H9 (cell line): Measurements from ENCODE around the gene PGAP6. TPM values are rescaled to one million over a fixed set of nuclear protein-coding genes. Genes with fewer than 3 reads are reported as not detected.
"Not testable (repeated sequence)": the region's sequence is repeated elsewhere in the genome, so short reads cannot be mapped to it uniquely, and the experiment has no call there.

Source experiments
- DNase-seq: peaks from one replicate; pipeline ENCODE4 v3.0.0-alpha.2; 2017
- H2AFZ ChIP-seq: one replicate; pipeline ENCODE4 v1.6.1; 2013; ENCODE audit warnings: mild to moderate bottlenecking, low read length, control low read depth, moderate library complexity
- H2AK5ac ChIP-seq: 2 replicates; pipeline ENCODE4 v1.6.1; 2013; ENCODE audit warnings: low read length, control low read depth, mixed read lengths; ENCODE audit not compliant: insufficient read length
- H2BK120ac ChIP-seq: one replicate; pipeline ENCODE4 v1.6.1; 2013; ENCODE audit warnings: low read depth, mild to moderate bottlenecking, low read length, control low read depth, inconsistent platforms; ENCODE audit not compliant: poor library complexity, severe bottlenecking
- H2BK12ac ChIP-seq: 2 replicates; pipeline ENCODE4 v1.6.1; 2013; ENCODE audit warnings: low read length, control low read depth, mixed read lengths, low read depth; ENCODE audit not compliant: insufficient read length
- H2BK15ac ChIP-seq: 2 replicates; pipeline ENCODE4 v1.6.1; 2013; ENCODE audit warnings: low read depth, low read length, control low read depth
- H2BK20ac ChIP-seq: one replicate; pipeline ENCODE4 v1.6.1; 2013; ENCODE audit warnings: low read depth, mild to moderate bottlenecking, low read length, control low read depth, inconsistent platforms; ENCODE audit not compliant: poor library complexity, severe bottlenecking
- H2BK5ac ChIP-seq: 2 replicates; pipeline ENCODE4 v1.6.1; 2013; ENCODE audit warnings: low read length, control low read depth, mixed read lengths; ENCODE audit not compliant: insufficient read length
- H3K14ac ChIP-seq: 2 replicates; pipeline ENCODE4 v1.6.1; 2013; ENCODE audit warnings: low read length, control low read depth; ENCODE audit not compliant: insufficient read depth
- H3K18ac ChIP-seq: 2 replicates; pipeline ENCODE4 v1.6.1; 2013; ENCODE audit warnings: low read depth, mild to moderate bottlenecking, mixed read lengths, low read length, control low read depth; ENCODE audit not compliant: insufficient read length
- H3K23ac ChIP-seq: 2 replicates; pipeline ENCODE4 v1.6.1; 2013; ENCODE audit warnings: low read length, control low read depth, mixed read lengths, low read depth; ENCODE audit not compliant: insufficient read length
- H3K23me2 ChIP-seq: 2 replicates; pipeline ENCODE4 v1.6.1; 2013; ENCODE audit warnings: low read depth, mild to moderate bottlenecking, mixed read lengths, low read length, control low read depth; ENCODE audit not compliant: insufficient read length, poor library complexity, severe bottlenecking
- H3K27ac ChIP-seq: 2 replicates; pipeline ENCODE4 v1.5.1; 2013; ENCODE audit warnings: low read length, control low read depth, mixed read lengths, low read depth; ENCODE audit not compliant: insufficient read length
- H3K27me3 ChIP-seq: 2 replicates; pipeline ENCODE4 v1.6.1; 2013; ENCODE audit warnings: low read length, control low read depth, inconsistent platforms; ENCODE audit not compliant: insufficient read depth
- H3K4ac ChIP-seq: 2 replicates; pipeline ENCODE4 v1.6.1; 2013; ENCODE audit warnings: low read depth, mild to moderate bottlenecking, control low read depth, inconsistent platforms, low read length, moderate library complexity
- H3K4me1 ChIP-seq: 2 replicates; pipeline ENCODE4 v1.6.1; 2013; ENCODE audit warnings: low read length, control low read depth, inconsistent platforms; ENCODE audit not compliant: insufficient read depth
- H3K4me2 ChIP-seq: 2 replicates; pipeline ENCODE4 v1.6.1; 2013; ENCODE audit warnings: low read length, control low read depth, mixed read lengths; ENCODE audit not compliant: insufficient read length, insufficient read depth
- H3K56ac ChIP-seq: 2 replicates; pipeline ENCODE4 v1.6.1; 2013; ENCODE audit warnings: low read depth, mild to moderate bottlenecking, mixed read lengths, low read length, control low read depth; ENCODE audit not compliant: insufficient read length
- H3K79me1 ChIP-seq: 2 replicates; pipeline ENCODE4 v1.6.1; 2013; ENCODE audit warnings: low read depth, mild to moderate bottlenecking, moderate library complexity, low read length, control low read depth, inconsistent platforms; ENCODE audit not compliant: insufficient read depth, poor library complexity, severe bottlenecking
- H3K79me2 ChIP-seq: 2 replicates; pipeline ENCODE4 v1.6.1; 2013; ENCODE audit warnings: low read length, control low read depth, inconsistent platforms; ENCODE audit not compliant: insufficient read depth
- H3K9ac ChIP-seq: 2 replicates; pipeline ENCODE4 v1.6.1; 2013; ENCODE audit warnings: low read length, control low read depth, mixed read lengths; ENCODE audit not compliant: insufficient read length; ENCODE audit errors: extremely low read depth
- H3K9me3 ChIP-seq: one replicate; pipeline ENCODE4 v1.6.1; 2013; ENCODE audit warnings: low read depth, low read length, inconsistent platforms; ENCODE audit not compliant: control insufficient read depth
- H3T11ph ChIP-seq: one replicate; pipeline ENCODE4 v1.6.1; 2013; ENCODE audit warnings: mild to moderate bottlenecking, low read length, control low read depth, inconsistent platforms
- H4K20me1 ChIP-seq: one replicate; pipeline ENCODE4 v1.6.1; 2013; ENCODE audit not compliant: control insufficient read depth, insufficient read length, insufficient read depth
- H4K5ac ChIP-seq: 2 replicates; pipeline ENCODE4 v1.6.1; 2013; ENCODE audit warnings: low read depth, mild to moderate bottlenecking, mixed read lengths, low read length, control low read depth; ENCODE audit not compliant: insufficient read length
- H4K8ac ChIP-seq: replicated peaks from 2 replicates; pipeline ENCODE4 v1.6.1; 2013; ENCODE audit warnings: low read length, control low read depth, mixed read lengths, low read depth; ENCODE audit not compliant: insufficient read length
- H4K91ac ChIP-seq: 2 replicates; pipeline ENCODE4 v1.6.1; 2013; ENCODE audit warnings: low read depth, mild to moderate bottlenecking, moderate library complexity, mixed read lengths, low read length, control low read depth; ENCODE audit not compliant: insufficient read length
- H3K27ac Mint-ChIP-seq, 3 experiments: 2 replicates in 2 of 3; 3 replicates in 1 of 3; pipeline ENCODE4 v1.8.0; 2020 to 2021; ENCODE audit warnings: mixed read lengths in 3 of 3, mild to moderate bottlenecking in 1 of 3, moderate library complexity in 1 of 3
- H3K27me3 Mint-ChIP-seq: 2 replicates; pipeline ENCODE4 v1.8.0; 2021; ENCODE audit warnings: low read depth, mild to moderate bottlenecking, moderate library complexity, mixed read lengths
- H3K36me3 Mint-ChIP-seq, 3 experiments: 2 replicates in 2 of 3; 3 replicates in 1 of 3; pipeline ENCODE4 v1.8.0; 2020 to 2021; ENCODE audit warnings: low read depth in 3 of 3, mixed read lengths in 3 of 3; ENCODE audit not compliant: insufficient read depth in 1 of 3
- H3K4me1 Mint-ChIP-seq, 2 experiments: 2 replicates each; pipeline ENCODE4 v1.8.0; 2020; ENCODE audit warnings: mixed read lengths in 2 of 2
- H3K4me3 Mint-ChIP-seq, 2 experiments: 2 replicates in 1 of 2; 3 replicates in 1 of 2; pipeline ENCODE4 v1.8.0; 2020 to 2021; ENCODE audit warnings: mild to moderate bottlenecking in 2 of 2, mixed read lengths in 2 of 2, moderate library complexity in 1 of 2
- H3K9me3 Mint-ChIP-seq, 2 experiments: 2 replicates in 1 of 2; 3 replicates in 1 of 2; pipeline ENCODE4 v1.8.0; 2020; ENCODE audit warnings: mild to moderate bottlenecking in 2 of 2, mixed read lengths in 2 of 2, moderate library complexity in 1 of 2
- CTCF ChIP-seq: fragments of 200-600 bp; sonication (generic); conservative IDR thresholded peaks from 3 replicates; pipeline ENCODE4 v1.8.0; 2021; ENCODE audit warnings: antibody characterized with exemption, mild to moderate bottlenecking
- WGBS: extraction: QIAGEN DNeasy Blood & Tissue Kit; methylation state at CpG from one replicate; pipeline ENCODE4 v1.1.7; 2013; ENCODE audit warnings: missing lambda C conversion rate, low lambda C conversion rate, mixed read lengths; ENCODE audit not compliant: insufficient read length; ENCODE audit errors: extremely low coverage; 5-methylcytosine and 5-hydroxymethylcytosine counted together
- total RNA-seq: library from RNA; stranded (reverse); gene quantifications from 2 replicates; pipeline ENCODE4 v1.2.1, GENCODE V29; 2021

PGAP6 gene
- total RNA-seq, 1 experiment from 2014 or later: 111 TPM

DNA sequence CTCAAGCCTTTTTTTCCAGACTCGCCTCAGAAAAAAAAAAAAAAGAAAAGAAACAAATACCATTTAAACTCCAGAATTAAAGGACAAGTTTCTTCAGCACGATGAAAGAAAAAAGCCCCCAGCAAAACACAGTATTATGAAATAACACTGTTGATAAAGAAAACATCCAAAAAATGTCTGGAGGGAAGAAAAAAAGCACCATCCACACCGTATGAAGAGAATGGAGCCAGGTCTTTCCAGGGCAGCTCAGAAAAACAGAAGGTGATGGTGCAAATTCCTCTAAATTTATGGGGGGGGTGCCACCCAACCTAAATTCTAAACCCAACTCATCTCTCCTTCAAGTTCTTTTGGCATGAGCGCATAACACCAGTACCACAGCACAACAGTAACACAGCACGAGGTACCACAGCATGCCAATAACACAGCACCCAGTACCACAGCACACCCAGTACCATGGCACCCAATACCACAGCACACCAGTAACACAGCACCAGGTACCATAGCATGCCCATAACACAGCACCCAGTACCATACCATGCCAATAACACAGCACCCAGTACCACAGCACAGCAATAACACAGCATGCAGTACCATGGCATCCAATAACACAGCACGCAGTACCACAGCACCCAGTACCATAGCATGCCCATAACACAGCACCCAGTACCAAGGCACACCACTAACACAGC, 48.2 kb downstream of the PGAP6 start:
- no peaks in the 10 kb centered on the region for H3K23me2 ChIP-seq
- H2BK120ac ChIP-seq: no peak overlapping the region
- no peak overlapping the region for H2BK12ac ChIP-seq
- no CpG with 5 or more reads among the region's 6 CpGs for WGBS
- no peaks in the 10 kb centered on the region for H3K4me1 ChIP-seq
- H4K5ac ChIP-seq: no peak overlapping the region
- Mint-ChIP-seq H3K4me3 (no peak overlapping the region), H3K27ac (no peak overlapping the region; a peak in 1 of 7 replicates), H3K36me3 (peaks cover 2 to 5% (median 4%) of the 10 kb centered on the region in 3 experiments; a peak in 2 of 7 replicates), H3K27me3 (no peaks in the 10 kb centered on the region), H3K4me1 (peaks cover 13 to 14% of the 10 kb centered on the region in 2 experiments), H3K9me3 (no peaks in the 10 kb centered on the region; a peak in 1 of 5 replicates)
- H3K27ac ChIP-seq: no peak overlapping the region
- H2AK5ac ChIP-seq: no peak overlapping the region
- peaks cover 6% of the 10 kb centered on the region for H4K20me1 ChIP-seq
- H3K27me3 ChIP-seq: no peaks in the 10 kb centered on the region
- H3K9me3 ChIP-seq: no peaks in the 10 kb centered on the region
- DNase-seq: no peak
- no peak overlapping the region for H3K14ac ChIP-seq
- no peak overlapping the region for H4K91ac ChIP-seq
- no peak overlapping the region for H3K9ac ChIP-seq
- no peak overlapping the region for H3K18ac ChIP-seq
- no peak overlapping the region for H3K56ac ChIP-seq
- no peak overlapping the region for H2BK5ac ChIP-seq
- H2BK20ac ChIP-seq: no peak overlapping the region
- no peak overlapping the region for H3K4ac ChIP-seq
- peaks cover 36% of the 10 kb centered on the region; the same call in 1 of the 2 replicates for H3K79me2 ChIP-seq
- H2AFZ ChIP-seq: no peak overlapping the region
- H4K8ac ChIP-seq: no peak overlapping the region
- TF ChIP-seq CTCF: no peak
- no peak overlapping the region for H3K4me2 ChIP-seq
- no peak overlapping the region for H3T11ph ChIP-seq
- H3K79me1 ChIP-seq: no peaks in the 10 kb centered on the region
- no peak overlapping the region for H3K23ac ChIP-seq
- H2BK15ac ChIP-seq: no peak overlapping the region

DNA sequence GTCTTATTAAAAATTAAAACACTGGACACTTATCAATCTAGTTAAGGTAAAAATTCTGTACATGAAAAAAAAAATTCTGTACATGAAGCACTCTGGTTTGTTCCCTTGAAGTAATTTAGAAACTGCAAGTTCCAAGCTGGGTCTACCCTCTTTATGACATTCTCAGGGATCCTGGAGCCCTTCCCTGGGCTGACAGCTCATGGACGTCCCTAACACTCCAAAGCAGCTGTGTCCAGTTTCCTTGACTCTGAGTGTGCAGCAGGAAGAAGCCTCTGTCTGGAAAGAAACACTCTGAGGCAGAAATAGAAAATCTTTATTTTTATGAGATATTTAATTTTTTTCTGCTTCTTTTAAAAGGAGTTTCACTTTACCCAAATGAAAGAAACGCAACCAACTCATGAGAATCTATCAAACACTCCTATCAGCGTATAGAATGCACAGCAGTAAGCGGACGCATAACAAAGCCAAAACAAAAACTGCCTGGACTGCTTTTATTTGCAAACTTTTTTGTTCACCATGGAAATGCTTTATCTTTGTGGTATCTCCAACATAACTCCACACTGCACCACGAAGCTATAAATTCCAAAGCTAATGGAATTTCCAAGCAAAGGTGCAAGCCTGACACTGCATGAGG, 50.5 kb downstream of the PGAP6 start:
- not testable (repeated sequence) for H2BK120ac ChIP-seq, H3K9ac ChIP-seq, H3K27me3 Mint-ChIP-seq, H3K79me1 ChIP-seq, H4K5ac ChIP-seq, H2BK5ac ChIP-seq, H2BK12ac ChIP-seq, H3K4me3 Mint-ChIP-seq, H3K9me3 Mint-ChIP-seq, H3T11ph ChIP-seq, H3K36me3 Mint-ChIP-seq, H3K14ac ChIP-seq, H3K18ac ChIP-seq, H2BK15ac ChIP-seq, H3K9me3 ChIP-seq, H3K56ac ChIP-seq, H3K4me1 ChIP-seq, H3K27ac ChIP-seq, H3K27me3 ChIP-seq, H4K20me1 ChIP-seq, H3K4me2 ChIP-seq, DNase-seq, H4K8ac ChIP-seq, H2BK20ac ChIP-seq, H3K23ac ChIP-seq, H4K91ac ChIP-seq, H2AFZ ChIP-seq, H3K23me2 ChIP-seq, H2AK5ac ChIP-seq, H3K4ac ChIP-seq
- peaks cover 24% of the 10 kb centered on the region; the same call in 1 of the 2 replicates for H3K79me2 ChIP-seq
- H3K27ac Mint-ChIP-seq: peak overlapping the region in 2 of 3 experiments; percentile 18 to 27; a peak in 4 of 7 replicates
- peaks cover 14 to 18% of the 10 kb centered on the region in 2 experiments for H3K4me1 Mint-ChIP-seq
- no CpG with 5 or more reads among the region's 6 CpGs for WGBS
